ENCODE results near the gene CDH23.

CDH23 gene

GRCh38 chr10:71561003-71561574 is 164.4 kb downstream of the CDH23 start:
- DNase-seq, result no peak

- no peak for DNase-seq
Measured at GRCh38 chr10:71562181-71562580, 165.5 kb downstream of the CDH23 start.

DNA sequence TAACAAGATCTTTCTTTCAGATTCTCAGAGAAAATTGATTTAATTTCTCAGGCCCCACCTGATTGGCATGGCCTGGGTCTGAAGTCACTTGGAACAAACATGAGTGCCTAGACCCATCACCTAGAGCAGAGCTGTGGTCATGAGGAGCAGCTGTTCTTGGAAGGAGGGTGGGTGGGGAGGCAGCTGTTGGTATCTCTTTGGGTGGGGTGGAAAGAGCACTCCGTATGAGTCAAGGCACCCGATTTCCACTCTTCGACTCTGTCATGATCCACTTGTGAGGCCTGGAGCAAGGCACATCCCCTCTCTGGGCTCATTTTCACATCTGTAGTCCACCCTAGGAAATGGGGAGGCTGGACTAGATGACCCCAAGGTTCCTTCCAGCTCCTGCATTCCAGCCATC is 166.2 kb downstream of the CDH23 start:
- DNase-seq, result no peak

GRCh38 chr10:71564194-71564820 is 167.6 kb downstream of the CDH23 start:
- DNase-seq, result no peak

- DNase-seq, result peak in 1 of 51 donors; percentile 18
Measured at GRCh38 chr10:71565284-71566000, 168.7 kb downstream of the CDH23 start.

DNA sequence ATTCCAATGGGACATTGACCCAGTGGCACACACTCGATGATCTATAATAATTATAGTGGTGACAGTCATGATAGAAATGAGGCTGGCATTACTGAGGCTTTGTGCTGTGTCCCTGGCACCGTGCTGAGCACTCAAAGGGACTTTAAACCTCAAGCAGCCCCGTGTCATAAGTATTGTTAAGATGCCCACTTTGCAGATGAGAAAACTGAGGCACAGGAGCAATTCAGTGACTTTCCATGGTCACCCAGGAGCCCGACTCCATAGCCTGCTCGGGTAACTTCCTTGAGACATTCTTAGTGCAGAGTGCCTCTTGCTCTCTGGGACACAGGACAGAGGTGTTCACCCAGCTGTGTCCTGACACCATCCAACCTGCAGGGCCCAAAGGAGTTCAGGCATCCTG is 170.3 kb downstream of the CDH23 start:
- no peak for DNase-seq

DNA sequence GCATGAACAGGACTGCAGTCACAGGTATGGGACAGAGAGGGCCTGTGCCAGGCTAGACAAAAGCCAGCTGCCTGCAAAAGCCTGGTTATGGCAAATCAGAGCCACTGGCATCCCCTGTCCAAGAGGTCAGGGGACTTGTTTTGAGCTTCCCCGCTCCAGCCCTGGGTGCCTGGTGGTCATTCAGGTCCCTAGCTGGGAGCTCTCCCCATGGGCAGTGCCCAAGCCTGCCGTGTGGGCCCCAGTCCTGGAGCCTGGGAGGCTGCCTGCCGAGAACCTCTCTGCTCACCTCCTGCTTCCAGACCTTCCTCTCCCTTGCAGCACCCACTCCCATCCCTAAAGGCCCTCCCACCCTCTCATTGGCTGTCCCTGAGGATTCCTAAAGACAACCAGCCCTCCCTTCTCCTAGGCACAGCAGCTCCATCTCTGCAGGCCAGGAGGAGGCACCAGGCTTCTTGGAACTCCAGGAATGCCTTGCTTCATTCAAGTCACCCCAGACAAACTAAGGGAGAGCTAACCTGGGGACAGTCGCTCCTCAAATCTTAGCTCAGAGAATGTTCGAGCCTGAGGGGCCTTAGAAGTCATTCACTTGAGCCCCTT is 172.3 kb downstream of the CDH23 start:
- no peak for DNase-seq

GRCh38 chr10:71569775-71570588 is 173.3 kb downstream of the CDH23 start:
- peak in 48 of 51 donors; percentile 14 to 84 (median 50) for DNase-seq

DNA sequence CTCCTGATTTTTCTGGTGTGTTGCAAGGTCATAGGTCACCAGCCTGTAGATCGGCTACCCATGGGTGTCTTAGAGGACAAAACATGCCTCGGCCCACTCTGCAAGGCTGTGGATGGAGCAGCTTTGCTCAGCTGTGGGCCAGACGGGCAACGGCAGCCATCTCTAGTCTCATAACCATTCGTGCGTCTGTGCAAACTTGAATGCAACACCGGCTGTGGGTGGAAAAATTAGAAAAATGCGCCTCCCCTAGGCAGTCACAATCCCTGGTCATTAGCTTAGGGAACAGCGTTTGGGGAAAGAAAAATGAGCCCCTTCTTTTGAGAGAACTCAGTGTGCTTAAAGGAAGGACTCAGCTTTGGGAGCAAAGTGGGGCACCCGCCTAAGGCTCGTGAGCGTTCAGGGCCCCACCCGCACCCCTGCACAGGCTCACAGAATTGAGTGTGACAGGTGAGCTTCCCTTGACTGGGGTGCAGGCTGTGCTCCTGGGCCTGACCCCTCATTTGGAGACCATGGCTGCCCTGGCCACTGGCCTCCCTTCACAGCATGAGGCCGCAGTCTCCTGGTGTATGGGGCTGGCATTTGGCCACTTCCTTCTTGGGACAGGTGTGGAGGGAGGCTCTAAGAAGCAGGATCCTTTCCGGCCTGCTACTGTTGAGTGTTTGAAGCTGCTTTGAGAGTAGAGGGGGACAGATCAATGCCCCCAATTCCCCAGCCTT is 174.9 kb downstream of the CDH23 start:
- DNase-seq, result no peak

GRCh38 chr10:71572962-71573361 is 176.2 kb downstream of the CDH23 start:
- no peak for DNase-seq

DNA sequence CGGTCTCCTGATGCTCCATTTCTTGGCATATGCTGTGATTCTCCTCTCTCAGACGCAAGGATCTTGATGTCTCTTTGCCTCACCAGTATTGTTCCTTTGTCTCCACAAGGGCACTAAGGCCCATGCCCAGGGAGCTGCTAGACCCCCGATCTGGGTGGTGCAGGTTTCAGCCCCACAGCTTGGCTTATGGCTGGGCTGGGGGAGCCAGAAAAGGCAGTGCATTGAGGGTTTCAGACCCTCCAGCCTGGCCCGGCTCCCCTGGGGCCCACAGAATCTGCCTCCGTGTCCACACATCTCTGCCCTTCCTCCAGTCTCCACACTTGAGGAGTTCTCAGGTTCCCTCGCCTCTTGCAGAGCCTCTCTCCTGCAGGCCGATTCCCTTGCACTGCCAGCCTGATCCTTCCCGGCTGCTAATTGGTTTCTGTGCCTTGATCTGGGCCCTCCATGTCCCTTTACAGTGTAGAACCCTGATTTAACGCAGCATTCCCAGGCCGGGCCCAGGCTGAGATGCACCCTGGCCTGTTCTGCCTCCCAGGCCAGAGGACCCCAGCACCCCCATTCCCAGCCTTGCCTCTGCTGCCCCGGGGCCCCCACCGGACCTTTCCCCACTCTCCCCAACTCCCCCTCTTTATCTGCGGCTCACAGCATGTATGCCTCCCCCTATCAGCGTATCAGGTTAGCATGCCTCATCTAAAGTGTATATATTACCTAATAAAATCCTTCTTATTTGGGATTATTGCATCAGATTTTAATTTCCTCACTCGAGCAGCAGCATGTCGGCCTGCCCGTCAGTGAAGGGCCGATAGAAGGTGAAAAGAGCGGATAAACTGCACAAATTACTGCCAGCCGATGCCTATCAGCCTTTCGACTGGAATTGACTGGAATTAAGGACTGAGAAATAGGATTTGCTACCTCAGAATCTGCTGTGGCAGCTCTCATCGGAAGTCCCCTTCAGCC is 177.1 kb downstream of the CDH23 start:
- DNase-seq, result no peak

GRCh38 chr10:71575451-71575850 is 178.7 kb downstream of the CDH23 start:
- DNase-seq, result peak in 30 of 51 donors; percentile 6 to 69 (median 29)

GRCh38 chr10:71575934-71576801 is 179.4 kb downstream of the CDH23 start:
- no peak for DNase-seq

DNA sequence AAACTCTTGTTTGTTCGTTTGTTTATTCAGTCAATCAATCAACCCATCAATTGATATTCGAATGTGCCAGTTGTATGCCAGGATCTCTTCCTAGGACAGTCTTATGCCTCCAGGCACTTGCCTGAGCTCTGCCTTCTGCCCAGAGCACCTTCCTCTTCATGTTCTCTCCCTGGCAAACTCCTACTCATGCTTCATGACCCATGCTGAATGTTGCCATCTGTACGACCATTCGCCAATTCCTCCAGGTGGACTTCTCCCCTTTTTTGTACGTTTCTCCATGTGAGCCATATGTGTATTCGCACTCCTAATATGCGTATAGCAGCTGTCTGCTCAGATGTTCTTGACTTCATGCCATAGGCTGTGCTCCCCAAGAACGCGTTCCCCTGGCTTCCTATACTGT is 180.1 kb downstream of the CDH23 start:
- no peak for DNase-seq

DNA sequence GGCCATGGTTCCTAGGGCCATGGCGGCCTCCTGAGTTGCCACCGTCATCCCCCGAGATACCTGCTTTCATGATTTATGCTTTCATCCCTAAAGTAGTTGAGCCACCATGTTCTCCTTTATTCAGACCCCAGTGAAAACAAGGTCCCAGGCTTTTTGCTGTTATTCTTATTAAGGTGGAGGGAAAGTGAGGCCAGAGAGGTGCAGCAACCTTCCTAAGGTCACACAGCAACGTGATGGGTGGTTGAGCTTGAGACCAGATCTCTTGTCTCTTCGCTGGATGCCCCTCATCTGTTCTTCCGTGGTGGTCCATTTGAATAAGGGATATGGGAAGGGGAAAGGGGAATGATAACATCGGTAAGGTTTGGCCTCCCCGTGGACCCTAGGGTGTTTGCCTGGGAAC is 180.6 kb downstream of the CDH23 start:
- DNase-seq, result no peak

DNA sequence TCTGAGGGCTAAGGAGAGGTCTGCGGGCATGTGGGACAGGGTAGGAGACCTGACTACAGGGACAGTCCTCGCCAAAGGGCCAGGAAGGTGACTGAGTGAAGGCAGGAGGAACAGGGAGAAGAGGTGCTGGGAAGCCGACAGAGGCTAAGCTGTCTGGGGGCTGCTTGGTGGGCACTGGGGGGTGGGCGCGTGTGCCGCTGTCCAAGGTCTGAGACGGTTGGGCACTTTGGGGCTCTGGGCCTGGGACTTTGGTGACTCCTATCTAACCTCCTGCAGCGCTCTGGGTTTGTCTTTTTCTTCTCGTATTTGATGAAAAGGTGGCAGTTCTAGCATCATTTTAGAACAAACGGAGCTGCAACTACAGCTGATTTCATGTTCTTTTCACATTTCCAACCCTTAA is 181.3 kb downstream of the CDH23 start:
- no peak for DNase-seq

GRCh38 chr10:71579668-71580067 is 182.9 kb downstream of the CDH23 start:
- DNase-seq, result no peak

- no peak for DNase-seq
Measured at GRCh38 chr10:71580415-71580814, 183.7 kb downstream of the CDH23 start.

- no peak for DNase-seq
Measured at GRCh38 chr10:71580926-71581325, 184.2 kb downstream of the CDH23 start.

Data from hypothalamus (tissue), 51 donors.